Measurements from ENCODE around the gene MXRA5. TPM values are rescaled to one million over a fixed set of nuclear protein-coding genes. Genes with fewer than 3 reads are reported as not detected.

MXRA5 gene, protein sequence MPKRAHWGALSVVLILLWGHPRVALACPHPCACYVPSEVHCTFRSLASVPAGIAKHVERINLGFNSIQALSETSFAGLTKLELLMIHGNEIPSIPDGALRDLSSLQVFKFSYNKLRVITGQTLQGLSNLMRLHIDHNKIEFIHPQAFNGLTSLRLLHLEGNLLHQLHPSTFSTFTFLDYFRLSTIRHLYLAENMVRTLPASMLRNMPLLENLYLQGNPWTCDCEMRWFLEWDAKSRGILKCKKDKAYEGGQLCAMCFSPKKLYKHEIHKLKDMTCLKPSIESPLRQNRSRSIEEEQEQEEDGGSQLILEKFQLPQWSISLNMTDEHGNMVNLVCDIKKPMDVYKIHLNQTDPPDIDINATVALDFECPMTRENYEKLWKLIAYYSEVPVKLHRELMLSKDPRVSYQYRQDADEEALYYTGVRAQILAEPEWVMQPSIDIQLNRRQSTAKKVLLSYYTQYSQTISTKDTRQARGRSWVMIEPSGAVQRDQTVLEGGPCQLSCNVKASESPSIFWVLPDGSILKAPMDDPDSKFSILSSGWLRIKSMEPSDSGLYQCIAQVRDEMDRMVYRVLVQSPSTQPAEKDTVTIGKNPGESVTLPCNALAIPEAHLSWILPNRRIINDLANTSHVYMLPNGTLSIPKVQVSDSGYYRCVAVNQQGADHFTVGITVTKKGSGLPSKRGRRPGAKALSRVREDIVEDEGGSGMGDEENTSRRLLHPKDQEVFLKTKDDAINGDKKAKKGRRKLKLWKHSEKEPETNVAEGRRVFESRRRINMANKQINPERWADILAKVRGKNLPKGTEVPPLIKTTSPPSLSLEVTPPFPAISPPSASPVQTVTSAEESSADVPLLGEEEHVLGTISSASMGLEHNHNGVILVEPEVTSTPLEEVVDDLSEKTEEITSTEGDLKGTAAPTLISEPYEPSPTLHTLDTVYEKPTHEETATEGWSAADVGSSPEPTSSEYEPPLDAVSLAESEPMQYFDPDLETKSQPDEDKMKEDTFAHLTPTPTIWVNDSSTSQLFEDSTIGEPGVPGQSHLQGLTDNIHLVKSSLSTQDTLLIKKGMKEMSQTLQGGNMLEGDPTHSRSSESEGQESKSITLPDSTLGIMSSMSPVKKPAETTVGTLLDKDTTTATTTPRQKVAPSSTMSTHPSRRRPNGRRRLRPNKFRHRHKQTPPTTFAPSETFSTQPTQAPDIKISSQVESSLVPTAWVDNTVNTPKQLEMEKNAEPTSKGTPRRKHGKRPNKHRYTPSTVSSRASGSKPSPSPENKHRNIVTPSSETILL (N-terminal part only)
- 21.4 and 23.2 TPM in 2 replicates for polyA plus RNA-seq (2013)

DNA sequence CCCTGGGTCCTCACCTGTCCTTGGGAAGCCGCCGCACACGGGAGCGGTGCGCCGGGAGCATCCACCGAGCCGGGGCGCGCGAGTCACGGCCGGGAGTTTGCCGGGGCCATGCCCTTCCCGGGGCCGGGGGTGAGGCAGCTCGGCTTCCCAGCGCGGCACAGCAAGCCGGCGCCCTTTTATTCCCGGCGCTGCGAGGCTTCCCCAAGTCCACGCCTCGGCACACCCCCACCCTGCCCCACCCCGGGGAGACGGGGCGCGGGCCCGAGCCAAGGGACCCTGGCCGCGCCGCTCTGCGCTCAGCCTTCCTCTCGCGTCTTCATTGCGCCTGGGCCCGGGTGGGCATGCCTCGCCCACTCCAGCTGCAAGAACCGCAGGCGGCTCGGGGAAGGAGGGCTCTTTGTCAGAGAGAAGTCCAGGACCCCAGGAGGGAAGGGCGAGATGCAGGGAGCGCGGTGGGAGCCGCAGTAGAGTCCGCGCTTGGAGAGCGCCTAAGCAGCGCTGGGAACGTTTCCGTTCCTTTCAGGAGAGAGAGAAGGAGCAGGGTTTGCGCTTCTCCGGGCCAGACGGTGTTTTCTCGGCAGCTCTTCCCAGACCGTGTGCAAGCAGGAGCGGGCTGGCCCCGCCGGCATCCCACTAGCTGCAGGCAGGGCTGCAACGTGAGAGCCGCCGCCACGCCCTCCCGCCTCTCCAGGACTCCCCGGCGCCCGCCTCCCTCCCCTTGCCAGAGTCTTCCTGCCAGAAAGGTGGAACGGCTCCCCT, at the start of gene MXRA5:
Gene MXRA5 (minus strand): TSS at position 152 of the 759 bp plus-strand sequence. CDS start 2,819 bp downstream, outside the sequence.
- Histone ChIP-seq H2AFZ (ENCODE audit: insufficient read depth, low read length, poor library complexity) (peak within 1 kb of the TSS; percentile 6), H3K4me1 (ENCODE audit: control insufficient read depth in 1 of 2, insufficient read depth in 2 of 2, low read length in 2 of 2) (peaks cover 0 to 4% of the 10 kb centered on the region in 2 experiments), H2BK120ac (ENCODE audit: insufficient read depth, low read length, poor library complexity) (peak within 1 kb of the TSS; percentile 93), H3K27ac (ENCODE audit: low read depth, low read length) (peak within 1 kb of the TSS; percentile 95), H3K4me2 (ENCODE audit: low read length) (peak within 1 kb of the TSS; percentile 86), H2BK12ac (ENCODE audit: low read length) (peak within 1 kb of the TSS; percentile 80), H4K8ac (ENCODE audit: low read depth, low read length) (peak within 1 kb of the TSS; percentile 84), H3K4ac (ENCODE audit: low read depth, low read length) (peak within 1 kb of the TSS; percentile 69), H3K27me3 (ENCODE audit: insufficient read depth, low read length) (no peaks in the 10 kb centered on the region), H3K79me2 (ENCODE audit: control insufficient read depth, insufficient read depth, low read length, poor library complexity) (peaks cover 7% of the 10 kb centered on the region), H4K91ac (ENCODE audit: low read depth, low read length) (peak within 1 kb of the TSS; percentile 94), H2BK5ac (ENCODE audit: low read depth, low read length, poor library complexity) (peak within 1 kb of the TSS; percentile 89), H3K14ac (ENCODE audit: low read length) (peak within 1 kb of the TSS; percentile 94), H3K9ac (ENCODE audit: low read length) (peak within 1 kb of the TSS; percentile 78), H3K79me1 (ENCODE audit: low read length) (peaks cover 20% of the 10 kb centered on the region), H3K4me3 (ENCODE audit: low read depth, low read length) (peak within 1 kb of the TSS; percentile 83), H3K9me3 (ENCODE audit: insufficient read depth, low read depth, low read length) (no peaks in the 10 kb centered on the region), H4K12ac (ENCODE audit: low read depth, low read length) (peak within 1 kb of the TSS; percentile 70), H3K23ac (ENCODE audit: low read length) (no peak within 1 kb of the TSS), H3K36me3 (ENCODE audit: control insufficient read depth in 1 of 2, insufficient read depth in 2 of 2, low read length in 2 of 2) (peaks cover 0 to 4% of the 10 kb centered on the region in 2 experiments), H2AK5ac (ENCODE audit: low read length) (peak within 1 kb of the TSS; percentile 74), H3K18ac (ENCODE audit: low read length) (peak within 1 kb of the TSS; percentile 96)
- no CpG with 5 or more reads among the region's 70 CpGs for WGBS (ENCODE audit: extremely low coverage, insufficient coverage, insufficient read length)
- DNase-seq: peak; percentile 18 to 45

DNA sequence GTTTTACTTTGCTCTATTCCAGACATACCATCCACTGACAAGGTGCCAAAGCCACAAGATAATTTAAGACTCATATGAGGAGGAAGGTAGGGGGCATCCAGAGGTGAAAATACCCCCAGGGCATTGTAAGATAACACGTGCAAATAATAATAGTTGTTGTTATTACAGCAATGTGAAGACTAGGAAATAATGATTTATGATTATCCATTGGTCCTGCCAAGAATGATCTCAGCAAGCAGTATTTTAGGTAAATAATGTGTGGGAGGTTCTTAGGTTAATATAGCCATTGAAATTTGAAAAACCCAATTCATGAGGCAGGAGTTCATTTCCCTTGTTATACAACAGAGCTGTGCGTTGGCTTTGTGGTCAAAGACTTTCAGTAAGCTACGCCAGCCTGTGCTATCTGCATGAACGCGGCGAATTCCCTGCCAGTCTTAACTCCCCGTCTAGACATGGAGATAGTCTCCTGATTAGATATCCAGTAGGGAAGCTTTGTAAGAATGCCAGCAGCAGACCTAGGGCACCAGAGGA, 47.2 kb upstream of the MXRA5 start:
- Histone ChIP-seq H4K91ac (ENCODE audit: low read depth, low read length) (no peak overlapping the region), H3K27me3 (ENCODE audit: insufficient read depth, low read length) (no peaks in the 10 kb centered on the region), H2BK5ac (ENCODE audit: low read depth, low read length, poor library complexity) (no peak overlapping the region), H2BK12ac (ENCODE audit: low read length) (peak overlapping the region; percentile 40), H3K79me1 (ENCODE audit: low read length) (peaks cover 5% of the 10 kb centered on the region), H3K9me3 (ENCODE audit: insufficient read depth, low read depth, low read length) (no peaks in the 10 kb centered on the region), H2BK120ac (ENCODE audit: insufficient read depth, low read length, poor library complexity) (no peak overlapping the region), H3K79me2 (ENCODE audit: control insufficient read depth, insufficient read depth, low read length, poor library complexity) (no peaks in the 10 kb centered on the region), H3K23ac (ENCODE audit: low read length) (no peak overlapping the region), H3K27ac (ENCODE audit: low read depth, low read length) (no peak overlapping the region), H3K4me1 (ENCODE audit: control insufficient read depth in 1 of 2, insufficient read depth in 2 of 2, low read length in 2 of 2) (peaks cover 3 to 4% of the 10 kb centered on the region in 2 experiments), H2AK5ac (ENCODE audit: low read length) (no peak overlapping the region), H3K14ac (ENCODE audit: low read length) (no peak overlapping the region), H3K18ac (ENCODE audit: low read length) (no peak overlapping the region), H3K4ac (ENCODE audit: low read depth, low read length) (no peak overlapping the region), H4K8ac (ENCODE audit: low read depth, low read length) (no peak overlapping the region), H2AFZ (ENCODE audit: insufficient read depth, low read length, poor library complexity) (no peak overlapping the region), H3K9ac (ENCODE audit: low read length) (no peak overlapping the region), H4K12ac (ENCODE audit: low read depth, low read length) (no peak overlapping the region), H3K4me2 (ENCODE audit: low read length) (no peak overlapping the region), H3K36me3 (ENCODE audit: control insufficient read depth in 1 of 2, insufficient read depth in 2 of 2, low read length in 2 of 2) (no peaks in the 10 kb centered on the region), H3K4me3 (ENCODE audit: low read depth, low read length) (no peak overlapping the region)
- WGBS (ENCODE audit: extremely low coverage, insufficient coverage, insufficient read length): no CpG with 5 or more reads among the region's 7 CpGs
- DNase-seq: no peak

DNA sequence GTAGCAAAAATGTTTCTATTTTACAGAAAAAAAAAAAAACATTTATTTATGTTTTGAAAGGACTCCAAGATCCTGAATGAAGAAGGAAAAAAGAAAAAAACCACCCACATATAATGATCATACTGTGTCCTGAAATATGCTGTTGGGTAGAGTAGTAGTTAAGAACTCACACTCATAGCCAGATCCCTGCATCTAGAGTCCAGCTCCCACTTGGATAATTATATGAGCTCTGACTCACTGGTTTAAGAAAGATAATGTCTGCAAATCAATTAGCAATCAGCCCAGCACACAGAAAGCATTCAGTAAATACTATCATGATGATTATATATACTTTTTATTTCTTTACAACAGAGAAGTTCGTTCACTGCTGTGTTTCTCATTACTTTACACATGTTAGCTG, 46.7 kb upstream of the MXRA5 start:
- Histone ChIP-seq H4K91ac (ENCODE audit: low read depth, low read length) (no peak overlapping the region), H3K4ac (ENCODE audit: low read depth, low read length) (no peak overlapping the region), H3K4me2 (ENCODE audit: low read length) (no peak overlapping the region), H2BK5ac (ENCODE audit: low read depth, low read length, poor library complexity) (no peak overlapping the region), H2BK12ac (ENCODE audit: low read length) (no peak overlapping the region), H3K79me1 (ENCODE audit: low read length) (peaks cover 5% of the 10 kb centered on the region), H3K18ac (ENCODE audit: low read length) (no peak overlapping the region), H3K27me3 (ENCODE audit: insufficient read depth, low read length) (no peaks in the 10 kb centered on the region), H3K79me2 (ENCODE audit: control insufficient read depth, insufficient read depth, low read length, poor library complexity) (no peaks in the 10 kb centered on the region), H3K9ac (ENCODE audit: low read length) (no peak overlapping the region), H3K14ac (ENCODE audit: low read length) (no peak overlapping the region), H3K23ac (ENCODE audit: low read length) (no peak overlapping the region), H2AFZ (ENCODE audit: insufficient read depth, low read length, poor library complexity) (no peak overlapping the region), H3K4me1 (ENCODE audit: control insufficient read depth in 1 of 2, insufficient read depth in 2 of 2, low read length in 2 of 2) (peaks cover 3 to 4% of the 10 kb centered on the region in 2 experiments), H4K8ac (ENCODE audit: low read depth, low read length) (no peak overlapping the region), H3K36me3 (ENCODE audit: control insufficient read depth in 1 of 2, insufficient read depth in 2 of 2, low read length in 2 of 2) (no peaks in the 10 kb centered on the region), H2BK120ac (ENCODE audit: insufficient read depth, low read length, poor library complexity) (no peak overlapping the region), H3K27ac (ENCODE audit: low read depth, low read length) (no peak overlapping the region), H4K12ac (ENCODE audit: low read depth, low read length) (no peak overlapping the region), H3K4me3 (ENCODE audit: low read depth, low read length) (no peak overlapping the region), H2AK5ac (ENCODE audit: low read length) (no peak overlapping the region), H3K9me3 (ENCODE audit: insufficient read depth, low read depth, low read length) (no peaks in the 10 kb centered on the region)
- DNase-seq: no peak
- WGBS (ENCODE audit: extremely low coverage, insufficient coverage, insufficient read length): no CpG with 5 or more reads among the region's 1 CpG

Measured in trophoblast cell (in vitro differentiated cells and primary cell).